ENCODE measurements around the gene MTHFD1L.

DNA sequence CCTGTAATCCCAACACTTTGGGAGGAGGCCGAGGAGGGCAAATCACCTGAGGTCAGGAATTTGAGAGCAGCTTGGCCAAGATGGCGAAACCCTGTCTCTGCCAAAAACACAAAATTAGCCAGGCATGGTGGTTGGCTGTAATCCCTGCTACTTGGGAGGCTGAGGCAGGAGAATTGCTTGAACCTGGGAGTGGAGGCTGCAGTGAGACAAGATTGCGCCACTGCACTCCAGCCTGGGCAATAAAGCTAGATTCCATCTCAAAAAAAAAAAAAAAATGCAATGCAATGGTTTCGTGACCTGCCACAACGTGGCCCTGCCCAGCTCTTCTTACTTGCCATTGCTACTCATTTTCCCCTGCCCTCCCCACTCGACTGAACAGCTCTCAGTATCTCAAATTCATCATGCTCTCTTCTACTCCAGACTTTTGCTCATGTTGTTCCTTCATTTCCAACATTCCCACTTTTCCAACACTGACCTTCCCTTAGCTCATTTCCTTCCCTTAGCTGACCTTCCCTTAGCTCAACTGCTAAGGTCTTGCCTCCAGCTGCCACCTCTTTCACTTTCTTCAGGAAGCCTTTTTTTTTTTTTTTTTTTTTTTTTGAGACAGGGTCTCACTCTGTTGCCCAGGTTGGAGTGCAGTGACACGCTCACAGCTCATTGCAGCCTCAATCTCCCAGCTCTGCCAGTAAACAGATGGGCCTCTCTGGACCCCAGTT is 2.1 kb upstream of the MTHFD1L start:
- TF ChIP-seq EZH2 (IDR thresholded peaks at IDR 0.05) (no peak), POLR2AphosphoS5 (IDR thresholded peaks at IDR 0.05; ENCODE audit: borderline replicate concordance, low read depth, low read length) (no peak)
